ENCODE measurements around the gene PAPPA. TPM values are rescaled to one million over a fixed set of nuclear protein-coding genes. Genes with fewer than 3 reads are reported as not detected.

The PAPPA gene
- polyA plus RNA-seq, 1 of the 3 experiments (the other 2 are of a cell fraction), result 44.5 TPM

DNA sequence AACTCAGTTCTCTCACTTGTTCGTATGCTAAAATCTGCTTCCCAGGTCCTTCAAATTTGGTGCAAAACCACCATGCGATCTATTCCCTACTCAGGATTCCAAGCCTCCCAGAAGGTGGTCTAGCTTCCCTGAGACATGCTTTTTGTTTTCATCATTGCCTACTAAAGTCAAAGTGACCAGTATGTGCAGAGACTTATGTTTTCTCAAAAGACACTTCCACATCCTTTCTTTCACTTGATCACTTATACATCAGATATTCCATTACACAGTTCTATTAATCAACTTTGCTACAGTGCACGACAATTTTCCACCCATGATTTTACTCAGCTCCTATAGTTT lies 242.1 kb downstream of the PAPPA start:
- Histone ChIP-seq H3K79me2 (ENCODE audit: insufficient read depth) (no peaks in the 10 kb centered on the region), H3K9me2 (no peaks in the 10 kb centered on the region), H3K36me3 (replicated peaks in 1 of 2; ENCODE audit: control insufficient read depth in 1 of 2, insufficient read depth in 2 of 2, low read length in 1 of 2) (peaks cover 80 to 88% of the 10 kb centered on the region in 2 experiments), H3K9me3 (no peaks in the 10 kb centered on the region), H3K27ac (ENCODE audit: low read depth in 2 of 2, low read length in 1 of 2) (no peak overlapping the region), H4K20me1 (ENCODE audit: insufficient read depth) (no peaks in the 10 kb centered on the region; the same call in 1 of the 2 replicates), H3K4me1 (ENCODE audit: control insufficient read depth in 1 of 2, insufficient read depth in 2 of 2, low read depth in 1 of 2, low read length in 1 of 2) (no peaks in the 10 kb centered on the region), H3K4me2 (no peak overlapping the region), H3F3A (replicated peaks; ENCODE audit: insufficient read depth) (peaks cover 44% of the 10 kb centered on the region), H3K27me3 (ENCODE audit: insufficient read depth) (no peaks in the 10 kb centered on the region), H3K4me3 (ENCODE audit: low read depth in 2 of 2, low read length in 1 of 2) (no peak overlapping the region), H3K9ac (no peak overlapping the region), H2AFZ (ENCODE audit: low read depth) (no peak overlapping the region)
- TF ChIP-seq SIN3A (IDR thresholded peaks at IDR 0.05; ENCODE audit: borderline replicate concordance, low read depth, low read length) (no peak), RAD21 (IDR thresholded peaks at IDR 0.05; ENCODE audit: low read length) (no peak), TEAD4 (IDR thresholded peaks at IDR 0.05; ENCODE audit: borderline replicate concordance, insufficient read depth) (no peak), NRF1 (IDR thresholded peaks at IDR 0.05; ENCODE audit: low read depth, low read length) (no peak), JUND (IDR thresholded peaks at IDR 0.05) (no peak), EP300 (IDR thresholded peaks at IDR 0.05; ENCODE audit: borderline replicate concordance in 1 of 2, low read depth in 1 of 2, low read length in 1 of 2) (no peak), USF1 (IDR thresholded peaks at IDR 0.05; ENCODE audit: borderline replicate concordance, low read depth) (no peak), ELF1 (IDR thresholded peaks at IDR 0.05) (no peak), TAF1 (IDR thresholded peaks at IDR 0.05; ENCODE audit: borderline replicate concordance, low read depth, low read length) (no peak)
- CTCF ChIA-PET, result interaction anchor here (0.6 kb wide), 1 partner anchor 729 kb away, joined by 3 read pairs; no protein-coding TSS in a partner anchor
- WGBS (ENCODE audit: low lambda C conversion rate), result 98% methylated on average over 3 of the region's 3 CpGs
- POLR2A ChIA-PET, result no interaction called here
- DNase-seq, result no peak

- Histone ChIP-seq H3K36me3 (replicated peaks in 1 of 2; ENCODE audit: control insufficient read depth in 1 of 2, insufficient read depth in 2 of 2, low read length in 1 of 2) (peaks cover 16 to 26% of the 10 kb centered on the region in 2 experiments), H3K9me3 (no peaks in the 10 kb centered on the region), H3K27ac (ENCODE audit: low read depth in 2 of 2, low read length in 1 of 2) (no peak overlapping the region), H3K9me2 (no peaks in the 10 kb centered on the region), H3K4me3 (ENCODE audit: low read depth in 2 of 2, low read length in 1 of 2) (no peak overlapping the region), H3F3A (replicated peaks; ENCODE audit: insufficient read depth) (peaks cover 55% of the 10 kb centered on the region), H3K9ac (no peak overlapping the region), H3K4me1 (ENCODE audit: control insufficient read depth in 1 of 2, insufficient read depth in 2 of 2, low read depth in 1 of 2, low read length in 1 of 2) (no peaks in the 10 kb centered on the region; a peak in 1 of 4 replicates), H2AFZ (ENCODE audit: low read depth) (no peak overlapping the region), H4K20me1 (ENCODE audit: insufficient read depth) (no peaks in the 10 kb centered on the region; the same call in 1 of the 2 replicates), H3K4me2 (no peak overlapping the region), H3K79me2 (ENCODE audit: insufficient read depth) (no peaks in the 10 kb centered on the region), H3K27me3 (ENCODE audit: insufficient read depth) (no peaks in the 10 kb centered on the region)
- CTCF ChIA-PET, result no interaction called here
- POLR2A ChIA-PET, result no interaction called here
- TF ChIP-seq YY1 (IDR thresholded peaks at IDR 0.05; ENCODE audit: low read depth), result no peak
- no peak for TF ChIP-seq CTCF (IDR thresholded peaks at IDR 0.05)
- TF ChIP-seq RXRA (IDR thresholded peaks at IDR 0.05; ENCODE audit: borderline replicate concordance, low read depth), result no peak
- no peak for TF ChIP-seq POLR2AphosphoS5 (IDR thresholded peaks at IDR 0.05; ENCODE audit: low read depth, low read length)
- TF ChIP-seq GABPA (IDR thresholded peaks at IDR 0.05; ENCODE audit: low read depth), result no peak
- TF ChIP-seq, protein P1, sequence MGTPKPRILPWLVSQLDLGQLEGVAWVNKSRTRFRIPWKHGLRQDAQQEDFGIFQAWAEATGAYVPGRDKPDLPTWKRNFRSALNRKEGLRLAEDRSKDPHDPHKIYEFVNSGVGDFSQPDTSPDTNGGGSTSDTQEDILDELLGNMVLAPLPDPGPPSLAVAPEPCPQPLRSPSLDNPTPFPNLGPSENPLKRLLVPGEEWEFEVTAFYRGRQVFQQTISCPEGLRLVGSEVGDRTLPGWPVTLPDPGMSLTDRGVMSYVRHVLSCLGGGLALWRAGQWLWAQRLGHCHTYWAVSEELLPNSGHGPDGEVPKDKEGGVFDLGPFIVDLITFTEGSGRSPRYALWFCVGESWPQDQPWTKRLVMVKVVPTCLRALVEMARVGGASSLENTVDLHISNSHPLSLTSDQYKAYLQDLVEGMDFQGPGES (IDR thresholded peaks at IDR 0.05; ENCODE audit: low read depth, low read length), result no peak
- TF ChIP-seq NFIC (IDR thresholded peaks at IDR 0.05; ENCODE audit: borderline replicate concordance), result no peak
- no peak for TF ChIP-seq GATA2 (CRISPR knock-in tag; IDR thresholded peaks at IDR 0.05)
- TF ChIP-seq RFX5 (IDR thresholded peaks at IDR 0.05; ENCODE audit: low read length), result no peak
- TF ChIP-seq SIN3A (IDR thresholded peaks at IDR 0.05; ENCODE audit: borderline replicate concordance, low read depth, low read length), result no peak
- TF ChIP-seq RCOR1 (IDR thresholded peaks at IDR 0.05; ENCODE audit: low read length), result no peak
- no peak for TF ChIP-seq RAD21 (IDR thresholded peaks at IDR 0.05; ENCODE audit: low read length)
- no peak for TF ChIP-seq SMC3 (IDR thresholded peaks at IDR 0.05; ENCODE audit: low read depth, low read length)
- no peak for TF ChIP-seq USF1 (IDR thresholded peaks at IDR 0.05; ENCODE audit: borderline replicate concordance, low read depth)
- DNase-seq, result no peak
Observed at GRCh38 chr9:116403171-116403570, 249.6 kb downstream of the PAPPA start.
